ENCODE results near the gene TRPC5OS.

Gene TRPC5OS

GRCh38 chrX:111868726-111869638, 7.0 kb upstream of the TRPC5OS start:
- DNase-seq (ENCODE audit: low read depth in 1 of 2, low spot score in 1 of 2): no peak
- in situ Hi-C loops (cut with HindIII; ENCODE audit: low pct_unique_long_range_greater_than_20kb, low sequenced_read_pairs): no loop called here
- TF ChIP-seq JUND (IDR thresholded peaks at IDR 0.05; ENCODE audit: low read depth): no peak

DNA sequence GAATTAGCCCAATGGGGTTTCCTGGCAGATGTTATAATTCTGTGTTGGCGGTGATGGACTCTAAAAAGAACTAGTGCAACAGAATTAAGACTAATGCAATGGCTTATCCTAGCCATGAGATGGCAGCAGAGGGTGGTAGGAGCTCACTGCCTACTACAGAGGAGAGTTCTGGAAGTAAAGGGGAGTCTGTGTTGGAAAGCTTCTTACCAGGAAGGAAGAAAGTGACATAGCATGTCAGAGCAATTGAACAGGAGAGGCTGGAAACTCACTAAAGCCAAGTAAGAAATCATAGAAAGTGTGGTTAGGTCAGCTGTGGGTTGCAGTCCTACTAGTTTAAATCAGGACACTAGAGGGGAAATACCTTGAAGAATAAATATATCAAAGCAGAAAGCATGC, 6.3 kb upstream of the TRPC5OS start:
- no peak for TF ChIP-seq JUND (IDR thresholded peaks at IDR 0.05; ENCODE audit: low read depth)
- in situ Hi-C loops (cut with HindIII; ENCODE audit: low pct_unique_long_range_greater_than_20kb, low sequenced_read_pairs): no loop called here
- DNase-seq (ENCODE audit: low read depth in 1 of 2, low spot score in 1 of 2): peak; percentile 0 to 48

DNA sequence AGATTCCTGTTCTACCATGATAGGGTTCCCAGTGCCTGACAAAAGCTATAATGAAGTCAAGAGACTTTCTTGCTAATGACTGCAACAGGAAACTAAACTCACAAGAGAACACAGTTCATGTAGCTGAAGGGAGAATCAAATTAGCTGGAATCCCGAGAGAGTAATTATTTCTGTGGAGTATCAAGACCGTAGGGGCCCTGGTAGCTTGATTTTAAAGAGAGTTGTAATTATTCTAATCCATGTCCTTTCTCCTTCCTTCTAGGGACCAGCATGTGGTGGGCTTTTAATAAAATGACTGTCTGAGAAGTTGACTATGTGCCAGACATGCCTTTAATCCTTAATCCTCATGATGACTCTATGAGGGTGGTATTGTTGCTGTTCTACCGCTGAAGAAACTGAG, 1.7 kb upstream of the TRPC5OS start:
- TF ChIP-seq JUND (IDR thresholded peaks at IDR 0.05; ENCODE audit: low read depth): no peak
- in situ Hi-C loops (cut with HindIII; ENCODE audit: low pct_unique_long_range_greater_than_20kb, low sequenced_read_pairs): no loop called here
- DNase-seq (ENCODE audit: low read depth in 1 of 2, low spot score in 1 of 2): no peak

GRCh38 chrX:111876646-111877045, 665 bp downstream of the TRPC5OS start:
- in situ Hi-C loops (cut with HindIII; ENCODE audit: low pct_unique_long_range_greater_than_20kb, low sequenced_read_pairs): no loop called here
- DNase-seq (ENCODE audit: low read depth in 1 of 2, low spot score in 1 of 2): no peak

DNA sequence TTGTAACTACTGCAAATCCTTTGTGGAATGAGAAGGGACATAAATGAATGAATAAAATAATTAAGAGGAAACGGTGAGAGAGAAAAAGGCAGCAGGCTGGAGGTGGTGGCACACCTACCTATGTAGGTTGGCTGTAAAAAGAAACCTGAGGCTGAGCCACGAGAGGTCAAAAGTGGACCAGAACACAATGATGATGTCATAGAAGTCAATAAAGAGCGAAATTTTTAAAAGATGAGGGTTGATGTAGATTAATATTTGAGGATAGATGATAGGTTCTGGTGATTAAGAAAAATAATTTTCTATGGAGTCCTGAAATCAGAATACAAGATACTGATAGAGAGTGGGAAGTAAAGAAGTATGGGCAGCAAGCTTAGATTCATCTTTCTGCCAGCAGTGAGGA, 1.7 kb downstream of the TRPC5OS start:
- DNase-seq (ENCODE audit: low read depth in 1 of 2, low spot score in 1 of 2): no peak
- in situ Hi-C loops (cut with HindIII; ENCODE audit: low pct_unique_long_range_greater_than_20kb, low sequenced_read_pairs): no loop called here
- TF ChIP-seq JUND (IDR thresholded peaks at IDR 0.05; ENCODE audit: low read depth): no peak

More at GRCh38 chrX:111876646-111877045, 665 bp downstream of the TRPC5OS start:
- TF ChIP-seq JUND (IDR thresholded peaks at IDR 0.05; ENCODE audit: low read depth): no peak

GRCh38 chrX:111880735-111881134, 4.8 kb downstream of the TRPC5OS start:
- DNase-seq (ENCODE audit: low read depth in 1 of 2, low spot score in 1 of 2): no peak
- in situ Hi-C loops (cut with HindIII; ENCODE audit: low pct_unique_long_range_greater_than_20kb, low sequenced_read_pairs): no loop called here
- no peak for TF ChIP-seq JUND (IDR thresholded peaks at IDR 0.05; ENCODE audit: low read depth)

DNA sequence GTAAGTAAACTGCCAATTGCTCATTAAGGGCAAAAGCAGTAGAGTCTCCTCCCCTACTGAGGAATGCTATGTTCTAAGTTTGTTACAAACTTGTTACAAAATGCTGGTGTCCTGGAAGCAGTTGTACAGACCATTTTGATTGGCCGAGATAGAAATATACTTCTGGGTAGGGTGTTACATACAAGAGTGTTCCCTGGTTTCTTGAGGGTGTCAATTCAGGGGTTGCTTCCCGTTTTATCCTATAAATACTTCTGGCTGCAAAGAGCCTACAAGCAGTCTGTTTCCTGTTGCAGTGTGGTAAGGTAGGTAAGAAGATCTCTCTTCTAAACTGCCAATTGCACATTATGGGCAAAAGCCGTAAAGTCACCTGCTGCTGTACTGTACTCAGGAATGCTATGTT, 5.7 kb downstream of the TRPC5OS start:
- no peak for TF ChIP-seq JUND (IDR thresholded peaks at IDR 0.05; ENCODE audit: low read depth)
- in situ Hi-C loops (cut with HindIII; ENCODE audit: low pct_unique_long_range_greater_than_20kb, low sequenced_read_pairs): no loop called here
- no peak for DNase-seq (ENCODE audit: low read depth in 1 of 2, low spot score in 1 of 2)

GRCh38 chrX:111886678-111887077, 10.7 kb downstream of the TRPC5OS start:
- no peak for DNase-seq (ENCODE audit: low read depth in 1 of 2, low spot score in 1 of 2)
- in situ Hi-C loops (cut with HindIII; ENCODE audit: low pct_unique_long_range_greater_than_20kb, low sequenced_read_pairs): no loop called here

GRCh38 chrX:111888600-111888999, 12.6 kb downstream of the TRPC5OS start:
- no peak for DNase-seq (ENCODE audit: low read depth in 1 of 2, low spot score in 1 of 2)
- TF ChIP-seq JUND (IDR thresholded peaks at IDR 0.05; ENCODE audit: low read depth): no peak
- in situ Hi-C loops (cut with HindIII; ENCODE audit: low pct_unique_long_range_greater_than_20kb, low sequenced_read_pairs): no loop called here

More at GRCh38 chrX:111886678-111887077, 10.7 kb downstream of the TRPC5OS start:
- TF ChIP-seq JUND (IDR thresholded peaks at IDR 0.05; ENCODE audit: low read depth): no peak

- no peak for TF ChIP-seq JUND (IDR thresholded peaks at IDR 0.05; ENCODE audit: low read depth)
- in situ Hi-C loops (cut with HindIII; ENCODE audit: low pct_unique_long_range_greater_than_20kb, low sequenced_read_pairs): no loop called here
- no peak for DNase-seq (ENCODE audit: low read depth in 1 of 2, low spot score in 1 of 2)
Observed at GRCh38 chrX:111892375-111892774, 16.4 kb downstream of the TRPC5OS start.

GRCh38 chrX:111896148-111896547, 20.2 kb downstream of the TRPC5OS start:
- in situ Hi-C loops (cut with HindIII; ENCODE audit: low pct_unique_long_range_greater_than_20kb, low sequenced_read_pairs): no loop called here
- no peak for TF ChIP-seq JUND (IDR thresholded peaks at IDR 0.05; ENCODE audit: low read depth)
- DNase-seq (ENCODE audit: low read depth in 1 of 2, low spot score in 1 of 2): no peak

DNA sequence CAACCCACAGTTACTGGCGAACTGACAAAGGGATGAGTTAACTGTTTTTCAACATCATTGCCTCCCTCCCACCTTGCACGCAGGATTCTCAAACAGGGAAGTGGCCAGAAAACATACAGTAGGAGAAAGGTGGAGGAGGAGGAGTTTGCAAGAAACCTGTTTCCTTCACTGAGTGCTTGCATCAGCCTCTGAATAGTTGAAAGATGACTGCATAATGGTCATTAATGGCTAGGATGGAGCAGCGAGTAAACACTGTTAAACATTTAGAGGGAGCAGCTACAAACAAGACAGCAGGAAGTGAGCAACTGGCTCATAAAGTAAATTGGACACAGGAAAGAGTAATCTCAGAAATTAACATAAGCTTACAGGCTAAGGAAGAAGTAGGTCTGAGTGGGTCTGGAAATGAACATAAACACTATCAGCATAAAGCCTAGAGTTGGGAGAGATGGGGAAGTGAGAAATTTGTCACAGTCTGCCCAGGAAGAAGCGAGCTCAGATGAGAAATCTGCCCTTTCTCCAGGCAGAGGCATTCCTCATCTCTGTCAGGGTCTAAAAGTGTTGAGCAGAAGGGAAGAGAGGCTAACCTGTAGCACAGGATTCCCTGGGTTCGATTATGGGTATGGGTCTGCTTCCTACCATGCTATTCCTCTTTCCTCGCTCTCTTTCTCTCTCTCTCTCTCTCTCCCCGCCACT, 38.6 kb downstream of the TRPC5OS start:
- TF ChIP-seq JUND (IDR thresholded peaks at IDR 0.05; ENCODE audit: low read depth): no peak
- peak; percentile 0 to 15 for DNase-seq (ENCODE audit: low read depth in 1 of 2, low spot score in 1 of 2)
- in situ Hi-C loops (cut with HindIII; ENCODE audit: low pct_unique_long_range_greater_than_20kb, low sequenced_read_pairs): no loop called here

- no peak for TF ChIP-seq JUND (IDR thresholded peaks at IDR 0.05; ENCODE audit: low read depth)
- in situ Hi-C loops (cut with HindIII; ENCODE audit: low pct_unique_long_range_greater_than_20kb, low sequenced_read_pairs): no loop called here
- no peak for DNase-seq (ENCODE audit: low read depth in 1 of 2, low spot score in 1 of 2)
Observed at GRCh38 chrX:111917591-111917990, 41.6 kb downstream of the TRPC5OS start.
